Retinal pigment epithelial cell (primary cell): ENCODE measurements around the gene TMEM74B.

Experiments used
- DNase-seq: peaks from one replicate; pipeline ENCODE4 v3.0.0-alpha.2; 2010; ENCODE audit warnings: low read depth
- H3K4me3 ChIP-seq: 2 replicates; pipeline ENCODE4 v1.5.1; 2011; ENCODE audit warnings: mild to moderate bottlenecking, low read length, control low read depth, moderate library complexity
- TF ChIP-seq, protein P1 (sequence below): conservative IDR thresholded peaks from 2 replicates; pipeline ENCODE4 v1.5.1; 2011; ENCODE audit warnings: low read depth, low read length, control low read depth, inconsistent platforms

TMEM74B gene

DNA sequence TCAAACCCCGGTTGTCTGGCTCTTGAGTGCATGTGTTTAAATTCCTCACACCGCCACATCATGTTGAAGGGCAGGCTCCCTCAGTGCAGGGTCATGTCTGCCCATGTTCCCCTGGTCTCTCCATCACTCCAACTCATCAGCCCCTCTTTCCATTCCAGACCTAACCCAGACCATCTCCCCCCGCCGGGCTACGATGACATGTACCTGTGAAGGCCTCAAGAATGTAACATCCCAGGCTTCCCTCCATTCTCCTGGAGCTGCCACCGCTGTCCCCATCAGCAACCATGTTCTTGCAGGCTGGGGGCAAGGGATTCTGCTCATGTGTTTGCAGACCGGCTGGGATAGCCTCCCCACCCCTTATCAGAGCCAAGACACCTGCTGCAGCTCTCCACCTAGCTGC lies 19.9 kb downstream of the TMEM74B start:
- no peak for DNase-seq
- H3K4me3 ChIP-seq: no peak overlapping the region
- TF ChIP-seq, protein P1, sequence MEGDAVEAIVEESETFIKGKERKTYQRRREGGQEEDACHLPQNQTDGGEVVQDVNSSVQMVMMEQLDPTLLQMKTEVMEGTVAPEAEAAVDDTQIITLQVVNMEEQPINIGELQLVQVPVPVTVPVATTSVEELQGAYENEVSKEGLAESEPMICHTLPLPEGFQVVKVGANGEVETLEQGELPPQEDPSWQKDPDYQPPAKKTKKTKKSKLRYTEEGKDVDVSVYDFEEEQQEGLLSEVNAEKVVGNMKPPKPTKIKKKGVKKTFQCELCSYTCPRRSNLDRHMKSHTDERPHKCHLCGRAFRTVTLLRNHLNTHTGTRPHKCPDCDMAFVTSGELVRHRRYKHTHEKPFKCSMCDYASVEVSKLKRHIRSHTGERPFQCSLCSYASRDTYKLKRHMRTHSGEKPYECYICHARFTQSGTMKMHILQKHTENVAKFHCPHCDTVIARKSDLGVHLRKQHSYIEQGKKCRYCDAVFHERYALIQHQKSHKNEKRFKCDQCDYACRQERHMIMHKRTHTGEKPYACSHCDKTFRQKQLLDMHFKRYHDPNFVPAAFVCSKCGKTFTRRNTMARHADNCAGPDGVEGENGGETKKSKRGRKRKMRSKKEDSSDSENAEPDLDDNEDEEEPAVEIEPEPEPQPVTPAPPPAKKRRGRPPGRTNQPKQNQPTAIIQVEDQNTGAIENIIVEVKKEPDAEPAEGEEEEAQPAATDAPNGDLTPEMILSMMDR: no peak

DNA sequence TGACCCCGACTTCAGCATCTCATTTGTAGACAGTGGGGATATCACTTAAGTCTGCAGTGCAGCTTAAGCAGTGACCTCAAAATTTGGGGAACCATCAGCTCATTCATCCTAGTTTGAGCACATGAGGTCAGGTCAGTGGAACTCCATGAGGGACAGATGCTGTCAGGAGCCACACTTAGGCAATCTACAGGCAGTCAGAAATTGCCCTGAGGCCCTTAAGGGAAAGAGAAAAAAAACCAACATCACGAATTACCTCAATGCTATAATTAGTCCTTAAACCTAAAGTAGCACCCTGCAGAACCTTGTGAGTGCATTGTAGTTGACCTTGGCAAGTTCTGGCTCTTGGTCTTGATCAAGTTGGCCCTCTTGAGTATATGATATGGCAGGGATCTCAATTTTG lies 21.1 kb downstream of the TMEM74B start:
- no peak overlapping the region for H3K4me3 ChIP-seq
- DNase-seq: no peak
- TF ChIP-seq, protein P1: no peak

DNA sequence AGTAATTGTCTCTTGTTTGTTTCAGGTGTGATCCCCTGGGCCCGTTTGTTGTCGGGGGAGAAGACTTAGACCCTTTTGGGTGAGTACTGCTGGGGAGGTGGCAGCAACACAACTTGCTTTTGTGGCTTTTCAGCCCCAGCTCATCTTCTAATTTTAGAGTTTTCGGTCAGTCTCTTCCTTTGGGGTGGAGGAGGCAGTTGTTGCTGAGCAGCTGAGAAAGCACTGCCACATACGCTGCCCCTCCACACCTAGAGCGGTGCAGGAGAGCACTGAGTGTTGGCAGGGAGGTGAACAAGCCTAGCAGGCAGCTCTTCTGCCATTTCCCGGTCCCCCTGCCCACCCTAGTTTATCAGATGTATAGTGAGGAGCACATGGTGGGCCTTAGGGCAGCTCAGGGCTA lies 21.7 kb downstream of the TMEM74B start:
- TF ChIP-seq, protein P1: no peak
- no peak for DNase-seq

DNA sequence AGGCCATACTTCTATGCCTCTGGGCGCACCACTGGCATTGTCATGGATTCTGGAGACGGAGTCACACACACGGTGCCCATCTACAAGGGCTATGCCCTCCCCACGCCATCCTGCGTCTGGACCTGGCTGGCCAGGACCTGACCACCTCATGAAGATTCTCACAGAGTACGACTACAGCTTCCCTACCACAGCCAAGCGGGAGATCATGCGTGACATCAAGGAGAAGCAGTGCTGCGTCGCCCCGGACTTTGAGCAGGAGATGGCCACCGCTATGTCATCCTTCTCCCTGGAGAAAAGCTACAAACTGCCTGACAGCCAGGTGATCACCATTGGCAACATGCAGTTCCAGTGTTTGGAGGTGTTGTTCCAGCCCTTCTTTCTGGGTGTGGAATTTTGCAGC lies 23.8 kb downstream of the TMEM74B start:
- TF ChIP-seq, protein P1: no peak

More for the DNA sequence above, 21.7 kb downstream of the TMEM74B start:
- H3K4me3 ChIP-seq: no peak overlapping the region

DNA sequence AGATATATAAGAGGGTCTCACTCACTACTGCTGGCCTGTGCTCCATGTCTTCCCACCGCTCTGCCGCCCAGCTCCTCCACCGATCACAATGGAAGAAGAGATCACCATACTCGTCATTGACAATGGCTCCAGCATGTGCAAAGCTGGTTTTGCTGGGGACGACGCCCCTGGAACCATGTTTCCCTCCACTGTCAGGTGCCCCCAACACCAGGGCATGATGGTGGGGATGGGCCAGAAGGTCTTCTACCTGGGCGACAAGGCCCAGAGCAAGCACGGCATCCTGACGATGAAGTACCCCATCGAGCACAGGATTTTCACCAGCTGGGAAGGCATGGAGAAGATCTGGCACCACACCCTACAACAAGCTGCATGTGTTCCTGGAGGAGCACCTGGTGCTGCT lies 24.3 kb downstream of the TMEM74B start:
- H3K4me3 ChIP-seq: no peak overlapping the region
- TF ChIP-seq, protein P1: no peak
- DNase-seq: no peak

More for the DNA sequence above, 23.8 kb downstream of the TMEM74B start:
- DNase-seq: no peak
- H3K4me3 ChIP-seq: no peak overlapping the region

DNA sequence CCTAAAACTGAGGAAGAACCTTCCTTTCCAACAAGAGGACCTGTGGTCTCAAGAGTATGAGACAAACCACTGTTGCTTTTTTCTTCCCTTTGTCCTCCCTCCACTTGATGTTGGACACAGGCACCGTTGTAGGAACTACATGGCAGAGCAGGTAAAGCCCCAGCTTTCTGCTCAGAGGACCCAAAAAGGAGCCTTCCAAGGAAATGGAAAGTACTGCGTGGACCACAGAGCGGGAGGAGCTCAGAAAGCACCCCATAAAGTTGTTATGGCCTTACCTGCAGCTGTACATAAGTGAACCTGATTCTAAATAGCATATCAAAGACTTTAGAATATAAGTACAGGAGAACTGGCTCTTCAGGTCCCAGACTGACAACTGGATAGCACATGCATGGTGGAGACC lies 29.4 kb downstream of the TMEM74B start:
- H3K4me3 ChIP-seq: no peak overlapping the region
- no peak for DNase-seq
- TF ChIP-seq, protein P1: no peak

DNA sequence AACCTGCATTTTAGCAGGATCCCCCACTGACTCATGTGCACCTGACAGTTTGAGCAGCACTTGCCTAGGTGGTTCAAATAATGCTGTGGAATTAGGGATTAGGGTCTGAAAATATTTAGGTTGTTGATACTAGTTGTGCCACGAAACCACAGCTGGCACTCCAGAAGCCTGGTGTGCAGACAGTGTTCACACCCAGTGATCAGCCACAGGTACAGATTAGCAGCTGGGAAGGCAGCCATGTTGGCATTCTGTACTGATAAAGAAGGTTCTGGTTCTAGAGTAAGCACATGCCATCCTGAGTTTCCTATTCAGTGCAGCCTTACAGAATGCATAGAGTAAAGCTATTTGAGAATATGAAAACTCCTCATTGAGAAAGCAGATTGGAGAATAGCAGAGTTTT lies 30.1 kb downstream of the TMEM74B start:
- TF ChIP-seq, protein P1: no peak
- no peak overlapping the region for H3K4me3 ChIP-seq
- DNase-seq: no peak
